ENCODE data around the gene VAV3. TPM values are rescaled to one million over a fixed set of nuclear protein-coding genes. Genes with fewer than 3 reads are reported as not detected.

The VAV3 gene
- total RNA-seq, 1 experiment from 2014 or later = 10.0 TPM

DNA sequence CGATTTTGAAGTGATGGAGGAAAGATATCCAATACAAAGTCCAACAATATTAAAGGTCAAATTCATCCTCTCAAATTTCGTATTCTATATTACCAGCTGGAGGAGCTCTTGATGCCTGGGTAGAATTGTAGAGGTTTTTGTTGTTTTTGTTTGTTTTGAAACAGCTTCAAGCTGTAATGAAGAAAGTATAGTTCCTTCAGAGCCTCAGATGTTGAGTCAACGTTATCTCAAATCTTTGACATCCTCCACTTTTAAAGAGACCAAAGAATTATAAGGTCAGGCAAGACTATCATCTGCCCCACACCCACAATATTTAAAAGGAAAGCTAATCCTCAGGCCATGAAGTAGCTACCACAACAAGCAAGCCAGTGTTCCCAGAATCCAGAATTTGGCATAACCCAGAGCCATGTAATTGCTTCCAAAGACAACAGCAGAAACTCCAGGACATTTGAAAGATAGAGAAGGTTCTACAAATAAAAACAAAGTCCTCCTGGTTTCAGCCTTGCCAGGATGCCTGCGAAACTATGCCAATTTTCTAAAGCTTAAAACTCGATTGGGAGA lies 24.9 kb downstream of the VAV3 start:
- Mint-ChIP-seq H3K36me3 (no peaks in the 10 kb centered on the region), H3K4me1 (peaks cover 32% of the 10 kb centered on the region), H3K4me3 (no peak overlapping the region), H3K27me3 (ENCODE audit: low read depth) (no peaks in the 10 kb centered on the region), H3K27ac (no peak overlapping the region), H3K9me3 (no peaks in the 10 kb centered on the region; the same call in 1 of the 2 replicates)
- POLR2A ChIA-PET = no interaction called here
- ATAC-seq (no peak), DNase-seq (ENCODE audit: low spot score) (no peak)
- TF ChIP-seq, protein P1, sequence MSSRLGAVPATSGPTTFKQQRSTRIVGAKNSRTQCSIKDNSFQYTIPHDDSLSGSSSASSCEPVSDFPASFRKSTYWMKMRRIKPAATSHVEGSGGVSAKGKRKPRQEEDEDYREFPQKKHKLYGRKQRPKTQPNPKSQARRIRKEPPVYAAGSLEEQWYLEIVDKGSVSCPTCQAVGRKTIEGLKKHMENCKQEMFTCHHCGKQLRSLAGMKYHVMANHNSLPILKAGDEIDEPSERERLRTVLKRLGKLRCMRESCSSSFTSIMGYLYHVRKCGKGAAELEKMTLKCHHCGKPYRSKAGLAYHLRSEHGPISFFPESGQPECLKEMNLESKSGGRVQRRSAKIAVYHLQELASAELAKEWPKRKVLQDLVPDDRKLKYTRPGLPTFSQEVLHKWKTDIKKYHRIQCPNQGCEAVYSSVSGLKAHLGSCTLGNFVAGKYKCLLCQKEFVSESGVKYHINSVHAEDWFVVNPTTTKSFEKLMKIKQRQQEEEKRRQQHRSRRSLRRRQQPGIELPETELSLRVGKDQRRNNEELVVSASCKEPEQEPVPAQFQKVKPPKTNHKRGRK (CRISPR knock-in tag; IDR thresholded peaks at IDR 0.05; ENCODE audit: borderline replicate concordance) = no peak
- TF ChIP-seq ZNF423 (CRISPR knock-in tag; IDR thresholded peaks at IDR 0.05) (no peak), CREM (CRISPR knock-in tag; IDR thresholded peaks at IDR 0.05) (no peak), TEAD4 (CRISPR knock-in tag; IDR thresholded peaks at IDR 0.05) (no peak), NFE2L1 (CRISPR knock-in tag; IDR thresholded peaks at IDR 0.05) (no peak)
- TF ChIP-seq, protein P2, sequence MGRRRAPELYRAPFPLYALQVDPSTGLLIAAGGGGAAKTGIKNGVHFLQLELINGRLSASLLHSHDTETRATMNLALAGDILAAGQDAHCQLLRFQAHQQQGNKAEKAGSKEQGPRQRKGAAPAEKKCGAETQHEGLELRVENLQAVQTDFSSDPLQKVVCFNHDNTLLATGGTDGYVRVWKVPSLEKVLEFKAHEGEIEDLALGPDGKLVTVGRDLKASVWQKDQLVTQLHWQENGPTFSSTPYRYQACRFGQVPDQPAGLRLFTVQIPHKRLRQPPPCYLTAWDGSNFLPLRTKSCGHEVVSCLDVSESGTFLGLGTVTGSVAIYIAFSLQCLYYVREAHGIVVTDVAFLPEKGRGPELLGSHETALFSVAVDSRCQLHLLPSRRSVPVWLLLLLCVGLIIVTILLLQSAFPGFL (CRISPR knock-in tag; IDR thresholded peaks at IDR 0.05; ENCODE audit: borderline replicate concordance) = no peak
- TF ChIP-seq, protein P3, sequence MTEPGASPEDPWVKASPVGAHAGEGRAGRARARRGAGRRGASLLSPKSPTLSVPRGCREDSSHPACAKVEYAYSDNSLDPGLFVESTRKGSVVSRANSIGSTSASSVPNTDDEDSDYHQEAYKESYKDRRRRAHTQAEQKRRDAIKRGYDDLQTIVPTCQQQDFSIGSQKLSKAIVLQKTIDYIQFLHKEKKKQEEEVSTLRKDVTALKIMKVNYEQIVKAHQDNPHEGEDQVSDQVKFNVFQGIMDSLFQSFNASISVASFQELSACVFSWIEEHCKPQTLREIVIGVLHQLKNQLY (CRISPR knock-in tag; IDR thresholded peaks at IDR 0.05) = no peak
- TF ChIP-seq, protein P4, sequence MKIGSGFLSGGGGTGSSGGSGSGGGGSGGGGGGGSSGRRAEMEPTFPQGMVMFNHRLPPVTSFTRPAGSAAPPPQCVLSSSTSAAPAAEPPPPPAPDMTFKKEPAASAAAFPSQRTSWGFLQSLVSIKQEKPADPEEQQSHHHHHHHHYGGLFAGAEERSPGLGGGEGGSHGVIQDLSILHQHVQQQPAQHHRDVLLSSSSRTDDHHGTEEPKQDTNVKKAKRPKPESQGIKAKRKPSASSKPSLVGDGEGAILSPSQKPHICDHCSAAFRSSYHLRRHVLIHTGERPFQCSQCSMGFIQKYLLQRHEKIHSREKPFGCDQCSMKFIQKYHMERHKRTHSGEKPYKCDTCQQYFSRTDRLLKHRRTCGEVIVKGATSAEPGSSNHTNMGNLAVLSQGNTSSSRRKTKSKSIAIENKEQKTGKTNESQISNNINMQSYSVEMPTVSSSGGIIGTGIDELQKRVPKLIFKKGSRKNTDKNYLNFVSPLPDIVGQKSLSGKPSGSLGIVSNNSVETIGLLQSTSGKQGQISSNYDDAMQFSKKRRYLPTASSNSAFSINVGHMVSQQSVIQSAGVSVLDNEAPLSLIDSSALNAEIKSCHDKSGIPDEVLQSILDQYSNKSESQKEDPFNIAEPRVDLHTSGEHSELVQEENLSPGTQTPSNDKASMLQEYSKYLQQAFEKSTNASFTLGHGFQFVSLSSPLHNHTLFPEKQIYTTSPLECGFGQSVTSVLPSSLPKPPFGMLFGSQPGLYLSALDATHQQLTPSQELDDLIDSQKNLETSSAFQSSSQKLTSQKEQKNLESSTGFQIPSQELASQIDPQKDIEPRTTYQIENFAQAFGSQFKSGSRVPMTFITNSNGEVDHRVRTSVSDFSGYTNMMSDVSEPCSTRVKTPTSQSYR (CRISPR knock-in tag; IDR thresholded peaks at IDR 0.05) = no peak
- TF ChIP-seq, protein P5, sequence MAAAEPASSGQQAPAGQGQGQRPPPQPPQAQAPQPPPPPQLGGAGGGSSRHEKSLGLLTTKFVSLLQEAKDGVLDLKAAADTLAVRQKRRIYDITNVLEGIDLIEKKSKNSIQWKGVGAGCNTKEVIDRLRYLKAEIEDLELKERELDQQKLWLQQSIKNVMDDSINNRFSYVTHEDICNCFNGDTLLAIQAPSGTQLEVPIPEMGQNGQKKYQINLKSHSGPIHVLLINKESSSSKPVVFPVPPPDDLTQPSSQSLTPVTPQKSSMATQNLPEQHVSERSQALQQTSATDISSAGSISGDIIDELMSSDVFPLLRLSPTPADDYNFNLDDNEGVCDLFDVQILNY (CRISPR knock-in tag; IDR thresholded peaks at IDR 0.05) = no peak
- TF ChIP-seq, protein P6, sequence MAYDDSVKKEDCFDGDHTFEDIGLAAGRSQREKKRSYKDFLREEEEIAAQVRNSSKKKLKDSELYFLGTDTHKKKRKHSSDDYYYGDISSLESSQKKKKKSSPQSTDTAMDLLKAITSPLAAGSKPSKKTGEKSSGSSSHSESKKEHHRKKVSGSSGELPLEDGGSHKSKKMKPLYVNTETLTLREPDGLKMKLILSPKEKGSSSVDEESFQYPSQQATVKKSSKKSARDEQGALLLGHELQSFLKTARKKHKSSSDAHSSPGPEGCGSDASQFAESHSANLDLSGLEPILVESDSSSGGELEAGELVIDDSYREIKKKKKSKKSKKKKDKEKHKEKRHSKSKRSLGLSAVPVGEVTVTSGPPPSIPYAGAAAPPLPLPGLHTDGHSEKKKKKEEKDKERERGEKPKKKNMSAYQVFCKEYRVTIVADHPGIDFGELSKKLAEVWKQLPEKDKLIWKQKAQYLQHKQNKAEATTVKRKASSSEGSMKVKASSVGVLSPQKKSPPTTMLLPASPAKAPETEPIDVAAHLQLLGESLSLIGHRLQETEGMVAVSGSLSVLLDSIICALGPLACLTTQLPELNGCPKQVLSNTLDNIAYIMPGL (CRISPR knock-in tag; IDR thresholded peaks at IDR 0.05) = no peak
- TF ChIP-seq, protein P7, sequence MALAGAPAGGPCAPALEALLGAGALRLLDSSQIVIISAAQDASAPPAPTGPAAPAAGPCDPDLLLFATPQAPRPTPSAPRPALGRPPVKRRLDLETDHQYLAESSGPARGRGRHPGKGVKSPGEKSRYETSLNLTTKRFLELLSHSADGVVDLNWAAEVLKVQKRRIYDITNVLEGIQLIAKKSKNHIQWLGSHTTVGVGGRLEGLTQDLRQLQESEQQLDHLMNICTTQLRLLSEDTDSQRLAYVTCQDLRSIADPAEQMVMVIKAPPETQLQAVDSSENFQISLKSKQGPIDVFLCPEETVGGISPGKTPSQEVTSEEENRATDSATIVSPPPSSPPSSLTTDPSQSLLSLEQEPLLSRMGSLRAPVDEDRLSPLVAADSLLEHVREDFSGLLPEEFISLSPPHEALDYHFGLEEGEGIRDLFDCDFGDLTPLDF (CRISPR knock-in tag; IDR thresholded peaks at IDR 0.05) = no peak
- TF ChIP-seq, protein P8, sequence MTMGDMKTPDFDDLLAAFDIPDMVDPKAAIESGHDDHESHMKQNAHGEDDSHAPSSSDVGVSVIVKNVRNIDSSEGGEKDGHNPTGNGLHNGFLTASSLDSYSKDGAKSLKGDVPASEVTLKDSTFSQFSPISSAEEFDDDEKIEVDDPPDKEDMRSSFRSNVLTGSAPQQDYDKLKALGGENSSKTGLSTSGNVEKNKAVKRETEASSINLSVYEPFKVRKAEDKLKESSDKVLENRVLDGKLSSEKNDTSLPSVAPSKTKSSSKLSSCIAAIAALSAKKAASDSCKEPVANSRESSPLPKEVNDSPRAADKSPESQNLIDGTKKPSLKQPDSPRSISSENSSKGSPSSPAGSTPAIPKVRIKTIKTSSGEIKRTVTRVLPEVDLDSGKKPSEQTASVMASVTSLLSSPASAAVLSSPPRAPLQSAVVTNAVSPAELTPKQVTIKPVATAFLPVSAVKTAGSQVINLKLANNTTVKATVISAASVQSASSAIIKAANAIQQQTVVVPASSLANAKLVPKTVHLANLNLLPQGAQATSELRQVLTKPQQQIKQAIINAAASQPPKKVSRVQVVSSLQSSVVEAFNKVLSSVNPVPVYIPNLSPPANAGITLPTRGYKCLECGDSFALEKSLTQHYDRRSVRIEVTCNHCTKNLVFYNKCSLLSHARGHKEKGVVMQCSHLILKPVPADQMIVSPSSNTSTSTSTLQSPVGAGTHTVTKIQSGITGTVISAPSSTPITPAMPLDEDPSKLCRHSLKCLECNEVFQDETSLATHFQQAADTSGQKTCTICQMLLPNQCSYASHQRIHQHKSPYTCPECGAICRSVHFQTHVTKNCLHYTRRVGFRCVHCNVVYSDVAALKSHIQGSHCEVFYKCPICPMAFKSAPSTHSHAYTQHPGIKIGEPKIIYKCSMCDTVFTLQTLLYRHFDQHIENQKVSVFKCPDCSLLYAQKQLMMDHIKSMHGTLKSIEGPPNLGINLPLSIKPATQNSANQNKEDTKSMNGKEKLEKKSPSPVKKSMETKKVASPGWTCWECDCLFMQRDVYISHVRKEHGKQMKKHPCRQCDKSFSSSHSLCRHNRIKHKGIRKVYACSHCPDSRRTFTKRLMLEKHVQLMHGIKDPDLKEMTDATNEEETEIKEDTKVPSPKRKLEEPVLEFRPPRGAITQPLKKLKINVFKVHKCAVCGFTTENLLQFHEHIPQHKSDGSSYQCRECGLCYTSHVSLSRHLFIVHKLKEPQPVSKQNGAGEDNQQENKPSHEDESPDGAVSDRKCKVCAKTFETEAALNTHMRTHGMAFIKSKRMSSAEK (CRISPR knock-in tag; IDR thresholded peaks at IDR 0.05; ENCODE audit: borderline replicate concordance) = no peak
- CTCF ChIA-PET = interaction anchor here (1.4 kb wide), 1 partner anchor 24 kb away, joined by 4 read pairs; no protein-coding TSS in a partner anchor

All from WTC11 (cell line).